Measurements from ENCODE around the gene MYL3.
"Not testable (repeated sequence)": the region's sequence is repeated elsewhere in the genome, so short reads cannot be mapped to it uniquely, and the experiment has no call there.

MYL3 gene

DNA sequence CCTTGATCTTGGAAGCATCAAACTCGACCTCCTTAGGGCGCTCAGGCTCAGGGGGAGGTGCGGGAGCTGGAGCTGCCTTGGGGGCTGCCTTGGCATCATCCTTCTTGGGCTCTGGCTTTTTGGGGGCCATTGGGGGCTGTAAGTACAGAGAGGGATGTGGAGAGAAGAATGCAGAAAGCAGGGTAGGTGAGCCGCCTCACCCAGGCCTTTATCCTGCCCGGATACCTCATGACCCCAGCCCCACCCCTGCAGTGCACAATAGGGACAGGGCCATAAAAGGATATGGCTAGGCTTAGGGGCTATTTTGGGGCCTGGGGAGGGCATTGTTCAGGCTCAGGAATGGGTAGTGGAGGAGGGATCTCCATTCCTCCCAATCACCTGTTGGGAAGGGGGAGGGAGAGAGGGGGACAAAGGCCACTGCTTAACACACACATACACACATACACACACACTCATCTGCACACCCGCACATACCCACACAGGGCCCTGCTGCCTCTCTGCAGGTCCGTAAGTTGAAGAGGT lies at the start of gene MYL3:
TSS of gene MYL3 (minus strand) at position 184 of the 522 bp plus-strand sequence. CDS start at position 130, 54 bp downstream.
- DNase-seq (ENCODE audit: low read depth in 2 of 2): no peak

DNA sequence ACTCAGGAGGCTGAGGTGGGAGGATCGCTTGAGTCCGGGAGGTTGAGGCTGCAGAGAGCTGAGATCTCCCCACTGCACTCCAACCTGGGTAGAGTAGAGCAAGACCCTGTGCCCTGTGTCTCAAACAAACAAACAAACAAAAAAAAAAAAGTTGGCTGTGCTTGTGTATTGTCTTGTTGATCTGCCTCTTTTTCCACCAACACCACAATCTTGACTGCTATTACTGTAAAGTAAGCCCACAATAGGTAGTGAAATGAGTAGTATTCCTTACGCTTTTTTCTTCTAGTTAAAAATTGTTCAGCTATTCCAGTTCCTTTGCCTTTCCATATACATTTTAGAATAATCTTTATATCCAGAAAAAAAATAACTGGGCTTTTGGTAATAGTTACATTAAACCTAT lies 49.7 kb upstream of the MYL3 start:
- no peak for DNase-seq (ENCODE audit: low read depth in 2 of 2)

DNA sequence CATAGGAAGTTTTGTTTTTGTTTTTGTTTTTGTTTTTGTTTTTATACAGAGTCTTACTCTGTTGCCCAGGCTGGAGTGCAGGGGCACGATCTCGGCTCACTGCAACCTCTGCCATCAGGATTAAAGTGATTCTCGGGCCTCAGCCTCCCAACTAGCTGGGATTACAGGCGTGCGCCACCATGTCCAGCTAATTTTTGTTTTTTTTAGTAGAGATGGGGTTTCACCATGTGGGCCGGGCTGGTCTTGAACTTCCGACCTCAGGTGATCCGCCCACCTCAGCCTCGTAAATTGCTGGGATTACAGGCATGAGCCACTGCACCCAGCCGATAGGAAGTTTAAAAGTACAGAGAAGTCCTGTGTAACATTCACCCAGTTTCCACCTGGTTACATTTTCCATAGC lies 47.7 kb upstream of the MYL3 start:
- not testable (repeated sequence) for DNase-seq (ENCODE audit: low read depth in 2 of 2)

DNA sequence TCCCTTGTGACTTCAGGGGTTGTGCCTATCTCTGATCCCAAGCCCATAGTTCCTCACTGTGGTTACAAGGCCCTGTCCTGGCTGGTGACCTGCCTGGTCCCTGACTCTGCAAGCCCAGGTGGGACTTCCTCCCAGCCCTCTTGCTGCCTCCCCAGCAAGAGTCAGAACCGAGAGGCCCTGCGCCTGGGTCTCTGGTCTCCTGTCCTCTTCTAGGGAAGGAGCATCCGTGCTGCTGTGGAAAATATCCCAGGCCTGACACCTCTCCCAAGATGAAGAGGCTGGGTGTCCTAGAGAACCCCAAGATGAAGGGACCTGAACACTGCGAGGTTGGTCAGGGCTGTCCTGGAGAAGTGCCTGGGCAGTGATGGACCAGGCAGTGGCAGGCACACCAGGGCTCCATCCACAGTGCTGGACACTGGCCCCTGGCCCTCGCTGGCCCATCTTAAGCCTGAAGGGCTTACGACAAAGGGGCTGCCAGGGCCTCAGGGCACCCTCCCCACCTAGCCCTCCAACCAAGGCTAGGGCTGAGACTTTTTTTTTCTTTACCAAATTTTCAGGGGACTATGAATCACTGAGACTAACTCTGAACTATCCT lies 47.0 kb upstream of the MYL3 start:
- no peak for DNase-seq (ENCODE audit: low read depth in 2 of 2)

DNA sequence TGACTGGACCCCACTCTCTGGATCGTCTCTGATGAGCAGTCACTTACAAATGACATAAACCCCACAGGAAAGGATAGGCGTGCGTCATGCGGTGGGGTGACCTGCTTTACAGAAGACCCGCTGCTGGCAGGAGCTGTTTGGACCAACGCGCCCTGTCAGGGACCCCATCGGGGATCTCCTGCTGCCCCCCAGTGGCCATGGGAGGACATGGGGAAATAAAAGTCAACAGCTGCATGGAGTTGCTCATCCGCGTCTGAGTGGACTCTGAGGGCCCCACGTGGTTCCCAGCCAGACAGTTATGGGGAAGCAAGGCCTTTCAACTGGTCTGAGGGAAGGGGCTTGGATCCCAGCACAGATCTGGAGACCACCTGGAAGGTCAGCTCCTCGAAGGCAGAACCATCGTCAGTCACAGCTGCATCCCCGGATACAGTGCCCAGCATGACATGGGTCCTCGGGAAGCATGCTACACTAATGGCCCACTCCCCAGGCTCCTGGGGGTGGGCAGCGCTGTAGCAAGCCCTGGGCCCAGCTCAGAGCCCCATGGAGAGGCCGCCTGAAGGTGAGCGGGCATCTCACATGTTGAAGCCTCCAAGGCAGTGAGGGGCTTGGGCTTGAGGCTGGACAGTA lies 46.4 kb upstream of the MYL3 start:
- peak; percentile 63 to 64 for DNase-seq (ENCODE audit: low read depth in 2 of 2)

DNA sequence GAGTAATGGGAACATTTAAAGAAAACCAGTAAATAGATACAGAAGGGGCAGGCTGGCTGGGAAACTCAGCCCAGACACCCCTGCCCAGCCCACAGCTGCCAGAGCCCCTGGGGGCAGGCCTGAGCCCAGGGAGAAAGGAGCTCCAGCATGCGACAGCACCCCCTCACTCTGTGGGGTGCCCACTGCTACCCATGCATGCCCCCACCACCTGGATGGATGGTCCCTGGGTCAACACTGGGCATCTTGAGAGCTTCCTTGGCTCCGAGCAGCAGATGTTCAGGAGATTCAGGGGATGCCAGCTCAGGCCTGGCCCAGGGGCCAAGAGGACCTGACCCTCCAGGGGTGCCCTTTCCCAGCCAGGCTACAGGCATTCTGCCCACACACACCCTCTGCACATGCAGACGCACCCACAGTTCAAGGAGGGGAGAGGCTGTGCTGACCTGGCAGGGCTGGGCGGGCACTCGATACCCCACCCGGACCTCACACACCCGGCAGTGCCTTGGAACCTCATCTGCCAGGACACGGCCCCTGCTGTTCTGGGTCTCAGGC lies 45.8 kb upstream of the MYL3 start:
- no peak for DNase-seq (ENCODE audit: low read depth in 2 of 2)

DNA sequence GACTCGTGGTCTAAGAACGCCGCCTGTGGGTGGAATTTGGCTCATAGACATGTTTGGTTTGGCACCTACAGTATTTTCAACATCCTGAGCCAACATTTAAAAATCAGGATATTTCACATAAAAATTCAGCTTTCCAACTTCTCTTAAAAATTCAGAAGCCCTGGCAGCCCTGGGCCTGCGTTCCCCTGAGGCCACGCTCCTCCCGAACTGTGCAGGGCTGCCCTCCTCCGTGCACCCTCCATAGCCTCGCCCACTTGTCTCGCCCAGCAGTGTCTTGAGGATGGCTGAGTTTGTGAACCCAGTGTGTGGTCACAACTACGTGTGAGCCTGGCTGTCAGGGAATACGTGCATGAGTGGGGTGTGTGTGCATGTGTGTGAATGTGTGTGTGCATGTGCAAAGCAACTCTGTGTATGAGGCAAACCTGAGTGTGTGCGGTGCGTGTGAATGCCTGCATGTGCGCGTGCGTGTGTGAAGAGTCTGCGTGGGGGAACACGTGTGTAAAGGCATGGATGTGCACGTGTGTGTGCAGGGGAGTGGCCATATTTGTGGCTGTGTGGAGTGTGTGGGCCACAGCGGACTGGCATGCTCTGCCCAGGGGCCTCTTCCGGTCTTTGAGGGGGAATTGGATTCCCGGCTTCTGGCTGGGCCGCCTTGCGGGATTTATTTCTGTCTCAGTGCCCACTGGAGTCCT lies 45.2 kb upstream of the MYL3 start:
- no peak for DNase-seq (ENCODE audit: low read depth in 2 of 2)

DNA sequence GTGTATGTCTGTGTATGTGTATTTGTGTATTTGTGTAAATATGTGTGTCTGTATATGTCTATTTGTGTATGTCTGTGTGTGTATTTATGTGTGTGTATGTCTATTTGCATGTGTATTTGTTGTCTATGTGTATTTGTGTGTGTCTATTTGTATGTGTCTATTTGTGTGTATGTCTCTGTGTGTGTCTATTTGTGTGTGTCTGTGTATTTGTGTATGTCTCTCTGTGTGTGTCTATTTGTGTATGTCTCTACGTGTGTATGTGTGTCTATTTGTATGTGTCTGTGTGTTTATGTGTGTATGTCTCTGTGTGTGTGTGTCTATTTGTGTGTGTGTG lies 44.7 kb upstream of the MYL3 start:
- DNase-seq (ENCODE audit: low read depth in 2 of 2): no peak

DNA sequence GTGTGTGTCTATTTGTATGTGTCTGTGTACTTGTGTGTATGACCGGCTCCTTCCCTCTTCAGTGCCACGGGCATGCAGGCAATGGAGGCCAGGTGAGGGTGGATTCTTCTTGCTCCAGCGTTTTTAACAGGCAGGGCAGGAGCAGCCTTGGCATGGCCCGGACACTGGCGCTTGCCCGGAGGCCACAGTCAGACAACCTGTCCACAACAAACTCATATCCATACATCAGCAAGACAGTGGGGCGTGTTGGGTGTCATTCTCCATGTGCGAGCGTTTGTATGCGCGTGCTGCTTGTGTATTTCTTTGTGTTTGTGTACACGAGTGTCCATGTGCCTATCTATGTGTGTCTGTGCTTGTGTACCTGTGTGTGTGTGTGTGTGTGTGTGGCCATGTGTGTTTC lies 44.0 kb upstream of the MYL3 start:
- DNase-seq (ENCODE audit: low read depth in 2 of 2): no peak

DNA sequence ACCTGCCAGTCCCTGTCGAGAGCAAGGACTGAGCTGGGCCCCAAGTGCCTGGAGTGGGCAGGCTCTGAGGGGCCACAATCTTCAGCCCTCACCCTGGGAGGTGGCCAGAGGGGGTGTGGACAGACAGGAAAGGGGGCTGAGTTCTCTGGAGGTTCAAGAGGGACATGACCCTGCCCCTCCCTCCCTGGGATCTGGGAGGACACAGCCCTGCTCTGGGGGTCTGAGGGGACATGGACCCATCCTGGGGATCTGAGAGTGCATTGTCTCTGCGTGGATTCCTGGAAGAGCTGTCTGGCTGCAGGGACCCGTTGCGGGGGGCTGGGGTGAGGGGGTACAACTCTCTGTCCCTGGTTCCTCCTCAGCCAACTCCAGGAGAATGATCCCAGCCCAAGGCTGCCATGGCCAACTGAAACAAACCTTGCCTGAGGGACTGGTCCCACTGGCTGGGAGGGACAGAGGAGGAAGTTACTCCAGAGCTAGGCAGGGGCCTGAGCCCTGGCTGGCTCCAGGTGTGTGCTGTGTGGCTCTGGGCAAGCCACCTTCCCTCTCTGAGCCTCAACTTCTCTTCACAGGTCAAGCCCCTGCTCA lies 43.3 kb upstream of the MYL3 start:
- no peak for DNase-seq (ENCODE audit: low read depth in 2 of 2)

DNA sequence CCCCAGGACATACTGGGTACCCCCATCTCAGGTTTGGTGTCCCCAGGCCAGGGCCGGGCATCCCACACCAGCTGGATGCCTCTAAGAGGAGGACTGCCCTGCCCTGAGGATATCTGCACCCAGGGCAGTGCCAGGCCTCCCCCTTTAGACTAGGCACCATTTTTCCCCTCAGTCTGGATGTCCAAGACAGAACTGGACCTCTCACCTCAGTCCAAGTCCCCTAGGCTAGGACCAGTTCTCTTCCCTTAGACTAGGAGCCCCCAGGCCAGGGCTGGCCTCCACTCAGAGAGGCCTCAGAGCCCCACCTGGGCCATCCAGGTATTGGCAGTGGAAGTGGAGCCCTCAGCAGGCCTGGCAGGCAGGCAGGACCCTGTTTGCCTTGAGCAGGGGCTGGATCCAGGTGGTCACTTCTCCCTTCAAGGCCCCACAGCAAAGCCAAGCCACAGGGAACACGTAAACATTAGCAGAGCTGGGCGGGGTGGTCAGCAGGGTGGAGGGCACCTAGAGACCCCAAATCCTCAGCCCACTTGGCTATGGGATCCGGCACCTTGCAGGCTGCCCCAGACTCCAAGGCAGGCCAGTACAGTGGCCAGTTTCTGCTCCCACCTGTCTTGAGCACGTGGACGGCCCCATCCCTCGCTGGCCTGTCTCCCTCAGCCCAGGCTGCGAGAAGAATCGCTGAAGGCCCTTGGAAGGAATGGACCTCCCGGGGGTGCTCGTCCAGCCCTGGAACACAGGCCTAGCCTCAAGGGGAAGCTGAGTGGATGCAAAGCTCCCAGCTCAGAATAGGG lies 42.6 kb upstream of the MYL3 start:
- DNase-seq (ENCODE audit: low read depth in 2 of 2): no peak

DNA sequence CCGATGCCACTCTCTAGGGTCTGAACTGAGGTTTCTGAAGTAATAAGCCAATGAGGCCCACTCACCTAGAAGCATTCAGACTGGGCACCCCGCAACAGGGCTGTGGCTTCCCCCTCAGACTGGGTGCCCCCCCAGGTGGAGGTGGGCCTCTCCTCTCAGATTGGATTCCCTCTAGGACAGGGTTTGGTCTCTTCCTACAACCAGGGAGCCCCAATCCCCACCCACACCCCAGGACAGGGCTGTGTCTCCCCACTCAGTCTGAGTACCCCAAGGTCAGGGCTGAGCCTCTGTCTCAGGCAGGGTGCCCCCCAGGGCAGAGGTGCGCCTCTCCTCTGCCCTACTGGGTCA lies 41.9 kb upstream of the MYL3 start:
- no peak for DNase-seq (ENCODE audit: low read depth in 2 of 2)

DNA sequence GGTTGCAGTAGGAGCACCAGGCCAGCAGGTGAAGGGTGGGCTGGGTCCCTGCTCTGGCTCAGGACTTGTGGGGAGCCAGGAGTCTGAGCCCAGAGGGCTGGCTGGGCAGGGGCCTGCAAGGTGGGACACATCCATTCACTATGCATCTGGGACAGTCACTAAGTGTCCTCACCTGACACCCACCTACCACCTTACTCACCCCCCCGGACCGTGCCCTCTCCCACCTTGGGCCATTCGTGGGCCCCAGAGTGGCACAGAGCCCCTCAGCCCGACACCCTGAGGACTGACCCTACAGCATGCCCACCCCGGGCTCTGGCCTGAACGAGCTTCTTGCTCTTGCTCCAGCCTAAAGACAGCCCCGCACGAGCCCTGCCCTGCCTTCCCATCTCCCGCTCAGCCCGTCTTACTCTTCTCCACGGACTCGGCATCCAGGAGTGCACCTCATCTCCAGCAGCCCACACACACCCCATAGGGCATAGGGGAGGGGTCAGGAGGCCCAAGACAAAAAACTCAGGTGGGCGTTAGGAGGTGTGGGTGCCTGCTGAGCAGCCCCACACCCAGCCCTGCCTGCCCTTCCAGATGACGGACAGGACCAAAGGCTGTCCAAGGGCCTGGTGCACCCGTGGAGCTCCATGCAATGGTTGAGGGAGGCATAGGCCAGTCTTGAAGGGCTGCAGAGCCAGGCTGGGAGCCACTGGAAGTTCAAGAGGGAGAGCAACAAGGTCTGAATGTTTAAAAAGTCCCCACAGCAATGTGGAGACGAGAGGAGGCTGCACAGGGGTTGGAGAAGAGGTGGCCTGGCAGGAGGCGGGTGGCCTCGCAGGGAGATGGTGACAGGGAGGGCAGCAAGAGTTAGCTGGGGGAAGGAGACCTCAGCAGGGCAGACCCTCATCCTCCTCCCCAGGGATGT lies 41.3 kb upstream of the MYL3 start:
- DNase-seq (ENCODE audit: low read depth in 2 of 2): no peak

DNA sequence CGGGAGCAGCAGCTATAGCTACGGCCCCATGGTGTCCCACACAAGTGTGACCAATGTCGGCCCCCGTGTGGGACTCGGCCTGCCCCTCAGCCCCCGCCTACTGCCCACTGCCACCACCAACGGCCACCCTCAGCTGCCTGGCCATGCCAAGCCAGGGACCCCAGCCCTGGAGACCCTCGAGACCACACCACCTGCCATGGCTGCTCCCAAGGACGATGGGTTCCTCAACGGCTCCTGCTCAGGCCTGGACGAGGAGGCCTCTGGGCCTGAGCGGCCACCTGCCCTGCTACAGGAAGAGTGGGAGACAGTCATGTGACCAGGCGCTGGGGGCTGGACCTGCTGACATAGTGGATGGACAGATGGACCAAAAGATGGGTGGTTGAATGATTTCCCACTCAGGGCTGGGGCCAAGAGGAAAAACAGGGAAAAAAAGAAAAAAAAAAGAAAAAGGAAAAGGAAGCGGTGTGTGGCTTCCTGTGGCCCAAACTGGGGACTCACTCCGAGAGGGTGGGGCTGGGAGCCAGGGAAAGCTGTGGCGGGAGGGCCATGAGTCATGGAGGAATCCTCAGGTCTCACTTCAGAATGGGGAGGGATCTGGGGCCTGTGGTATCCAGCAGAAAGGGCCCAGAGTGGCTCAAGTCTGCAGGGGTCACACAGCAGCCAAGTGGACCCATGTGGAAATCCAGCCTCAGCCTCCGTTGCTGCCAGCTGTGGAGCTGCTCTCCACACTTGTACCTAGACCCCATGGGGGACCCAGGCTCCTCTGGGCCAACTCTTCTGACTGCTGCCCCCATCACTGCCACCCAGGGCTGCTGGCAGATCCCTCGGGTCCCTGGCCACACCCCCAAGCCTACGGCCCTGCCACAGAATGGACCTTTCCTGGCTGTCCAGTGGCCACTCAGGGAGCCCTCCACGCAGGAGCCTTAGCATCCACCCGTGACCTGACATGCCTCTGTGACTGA lies 40.4 kb upstream of the MYL3 start:
- DNase-seq (ENCODE audit: low read depth in 2 of 2): no peak

DNA sequence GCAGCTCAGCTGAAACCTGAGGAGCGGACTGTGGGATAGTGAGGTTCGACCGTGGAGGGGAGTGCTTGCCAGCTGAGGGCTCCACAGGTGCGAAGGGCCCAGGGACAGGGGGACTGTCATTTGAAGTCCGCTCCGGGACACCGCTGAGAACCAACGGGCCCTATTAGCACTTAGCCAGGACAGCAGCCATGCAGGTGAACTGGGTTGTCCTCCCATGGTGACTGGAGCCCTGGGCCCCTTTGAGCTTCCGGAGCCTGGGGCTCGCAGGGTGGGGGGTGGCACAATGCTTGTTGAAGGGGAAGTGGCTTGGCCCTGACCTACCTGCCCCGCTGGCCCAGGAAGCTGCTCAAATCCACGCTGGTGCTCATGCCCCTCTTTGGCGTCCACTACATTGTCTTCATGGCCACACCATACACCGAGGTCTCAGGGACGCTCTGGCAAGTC lies 39.0 kb upstream of the MYL3 start:
- DNase-seq (ENCODE audit: low read depth in 2 of 2): no peak

DNA sequence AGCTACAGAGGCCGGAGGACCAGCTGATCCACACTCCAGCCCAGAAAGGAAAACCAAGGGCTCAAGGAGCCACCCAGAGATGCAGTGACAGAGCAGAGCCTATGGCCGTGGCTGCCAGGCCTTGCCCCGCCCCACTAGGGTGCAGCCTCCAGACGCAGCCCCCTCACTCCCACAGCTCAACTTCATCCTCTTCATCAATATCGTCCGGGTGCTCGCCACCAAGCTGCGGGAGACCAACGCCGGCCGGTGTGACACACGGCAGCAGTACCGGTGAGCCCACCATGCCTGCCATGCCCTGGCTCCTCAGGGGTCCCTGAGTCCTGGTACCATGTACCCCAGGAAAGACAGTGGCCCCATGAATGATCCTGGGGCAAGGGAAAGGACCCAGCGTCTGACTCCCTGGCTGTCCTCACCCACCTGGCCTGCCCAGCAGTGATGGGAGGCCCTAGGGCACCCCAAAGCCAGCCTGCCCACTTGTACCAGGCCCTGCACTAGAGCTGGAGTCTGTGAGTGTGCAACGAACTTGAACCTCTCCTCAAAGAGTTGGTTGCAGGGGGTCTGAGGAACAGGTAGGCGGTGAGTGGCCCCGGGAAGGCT lies 38.4 kb upstream of the MYL3 start:
- no peak for DNase-seq (ENCODE audit: low read depth in 2 of 2)

DNA sequence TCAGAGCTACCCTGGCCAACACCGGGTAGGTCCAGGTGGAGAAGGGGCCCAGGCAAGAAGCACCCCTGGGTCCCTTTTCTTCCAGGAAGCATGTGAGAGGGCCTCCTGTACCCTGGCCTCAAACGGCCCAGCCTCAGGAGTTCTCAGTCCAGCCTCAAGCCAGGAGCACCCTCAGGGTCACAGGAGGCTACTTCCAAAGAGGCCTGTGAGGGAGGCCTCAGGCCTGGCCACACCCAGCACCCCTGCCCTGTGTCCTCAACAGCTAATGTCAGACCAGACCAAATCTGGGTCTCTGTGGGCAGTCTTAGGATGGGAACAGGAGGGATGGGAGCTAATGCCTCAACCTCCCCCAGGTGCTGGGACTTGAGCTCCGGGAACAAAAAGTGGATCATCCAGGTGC lies 37.8 kb upstream of the MYL3 start:
- DNase-seq (ENCODE audit: low read depth in 2 of 2): no peak

DNA sequence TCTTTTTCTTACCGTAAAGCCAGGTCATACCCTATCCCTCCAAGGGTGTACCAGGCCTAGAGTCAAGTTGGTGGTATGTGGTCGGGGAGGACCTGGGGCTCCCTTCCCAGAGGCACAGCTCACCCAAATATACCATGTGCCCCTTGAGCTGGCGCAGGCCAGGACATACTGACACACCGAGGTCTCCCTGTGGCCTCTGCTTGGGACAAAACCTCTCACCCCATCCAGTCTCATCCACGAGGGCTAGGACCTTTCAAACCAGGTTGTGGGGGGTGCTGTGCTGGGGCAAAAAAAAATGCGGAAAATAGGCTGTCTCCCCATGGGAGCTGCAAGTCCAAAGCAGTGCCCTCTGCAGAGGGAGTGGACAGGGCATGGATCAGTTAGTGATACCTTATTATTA lies 37.1 kb upstream of the MYL3 start:
- no peak for DNase-seq (ENCODE audit: low read depth in 2 of 2)

DNA sequence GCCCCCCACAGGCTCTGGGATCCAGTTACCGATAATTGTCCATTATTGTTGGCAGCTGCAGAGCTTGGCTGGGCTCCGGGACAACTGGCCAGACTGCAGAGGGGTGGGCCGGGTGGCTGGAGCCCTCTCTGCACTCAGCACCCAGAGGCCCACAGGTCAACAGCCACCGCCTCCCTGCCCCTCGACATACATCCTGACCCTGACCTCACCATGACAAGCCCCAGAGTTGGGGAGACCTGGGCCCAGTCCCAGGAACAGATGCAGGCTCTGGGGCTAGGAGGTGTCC lies 36.7 kb upstream of the MYL3 start:
- DNase-seq (ENCODE audit: low read depth in 2 of 2): no peak

Measured in stimulated activated CD8-positive, alpha-beta memory T cell treated with anti-CD3 and anti-CD28 coated beads, Interleukin-7, amount 100 ng/mL, for 4 hours (primary cell).